Stomach (tissue), 9 donors: ENCODE measurements around the gene MYO9B. TPM values are rescaled to one million over a fixed set of nuclear protein-coding genes. Genes with fewer than 3 reads are reported as not detected.
"Not testable (repeated sequence)": the region's sequence is repeated elsewhere in the genome, so short reads cannot be mapped to it uniquely, and the experiment has no call there.

Experiments
- DNase-seq, 2 donors: peaks; one replicate each; pipeline versions ENCODE4 v3.0.0 to v3.0.0-alpha.2; 2013 to 2019
- H3K27ac ChIP-seq, 5 donors: fragments of 200-600 bp in 4 of 5; sonication (generic) in 4 of 5; one replicate each; pipeline ENCODE4 v1.5.1; 2013 to 2019; ENCODE audit warnings: mild to moderate bottlenecking in 1 of 5, moderate library complexity in 1 of 5
- H3K27me3 ChIP-seq, 3 donors: fragments of 200-600 bp; sonication (generic); one replicate each; pipeline ENCODE4 v1.5.1; 2017 to 2019; ENCODE audit warnings: mixed run types in 1 of 3
- H3K36me3 ChIP-seq, 4 donors: fragments of 200-600 bp; sonication (generic); 1 replicate in 3 of 4; 2 replicates in 1 of 4; pipeline ENCODE4 v1.5.1; 2016 to 2019
- H3K4me1 ChIP-seq, 4 donors: fragments of 200-600 bp; sonication (generic); one replicate each; pipeline ENCODE4 v1.5.1; 2016 to 2019
- H3K4me3 ChIP-seq, 4 donors: fragments of 200-600 bp; sonication (generic) in 3 of 4; one replicate each; pipeline ENCODE4 v1.5.1; 2016 to 2019; ENCODE audit warnings: mild to moderate bottlenecking in 1 of 4
- H3K9me3 ChIP-seq, 4 donors: fragments of 200-600 bp; sonication (generic); one replicate each; pipeline ENCODE4 v1.5.1; 2016 to 2019
- CTCF ChIP-seq, 7 experiments: fragments of 450-650 bp in 4 of 7; fragments of 200-600 bp in 3 of 7; sonication (generic) in 3 of 7; IDR thresholded peaks; one replicate each; pipeline ENCODE4 v1.5.1; 2016 to 2019; ENCODE audit warnings: antibody characterized with exemption in 7 of 7, control low read depth in 2 of 7, mild to moderate bottlenecking in 1 of 7
- EP300 ChIP-seq: sonication (generic); formaldehyde crosslinking; IDR thresholded peaks from one replicate; pipeline ENCODE4 v1.6.1; 2017; ENCODE audit warnings: antibody characterized with exemption
- POLR2A ChIP-seq, 4 donors: fragments of 450-650 bp; IDR thresholded peaks; one replicate each; pipeline ENCODE4 v1.6.1; 2016; ENCODE audit warnings: antibody characterized with exemption in 4 of 4, control low read depth in 2 of 4, mild to moderate bottlenecking in 1 of 4, moderate library complexity in 1 of 4
- POLR2AphosphoS5 ChIP-seq, 3 donors: sonication (generic); formaldehyde crosslinking; IDR thresholded peaks; one replicate each; pipeline ENCODE4 v1.6.1; 2016; ENCODE audit warnings: antibody characterized with exemption in 3 of 3
- WGBS, 5 donors: extraction: QIAGEN DNeasy Blood & Tissue Kit in 3 of 5; methylation state at CpG; one replicate each; pipeline versions ENCODE4 v1.1.5 to v1.1.7; 2013 to 2018; 5-methylcytosine and 5-hydroxymethylcytosine counted together
- intact Hi-C: fragments of 100-400 bp; cut with DNase I; formaldehyde crosslinking; loops from one replicate; pipeline ENCODE4 v1.15.1; 2023; ENCODE audit warnings: low total_unique reads
- polyA plus RNA-seq, 3 donors: library from polyadenylated mRNA; stranded (reverse); fragments of 200-250 nt; gene quantifications; one replicate each; pipeline ENCODE4 v1.2.3, GENCODE V29; 2013
- total RNA-seq, 5 donors: library from RNA; depleted of rRNA; stranded (reverse); fragments of >200 nt; gene quantifications; one replicate each; pipeline versions ENCODE4 v1.1.0 to v1.2.3, GENCODE V29; 2014 to 2016
- donor health status: healthy with polysubstance abuse.
- donor health status: Bipolar disorder and iron deficiency.
- donor health status: healthy.

Gene MYO9B
- total and polyA plus RNA-seq, 8 donors: 30.2 to 265 (median 62.5) TPM

GRCh38 chr19:17160908-17161307 lies 85.3 kb downstream of the MYO9B start:
- no peak for TF ChIP-seq CTCF (IDR thresholded peaks at IDR 0.05)
- TF ChIP-seq POLR2AphosphoS5 (IDR thresholded peaks at IDR 0.05): no peak
- intact Hi-C loops: no loop called here
- peaks cover 87 to 100% (median 99%) of the 10 kb centered on the region in 4 donors for H3K36me3 ChIP-seq
- H3K9me3 ChIP-seq: no peaks in the 10 kb centered on the region
- H3K4me3 ChIP-seq: no peak overlapping the region
- DNase-seq: no peak
- H3K27ac ChIP-seq: no peak overlapping the region
- H3K4me1 ChIP-seq: no peaks in the 10 kb centered on the region
- H3K27me3 ChIP-seq: no peaks in the 10 kb centered on the region
- WGBS, 5 donors: 90 to 94% (median 92%) methylated on average over 14 to 18 of the region's 18 CpGs

GRCh38 chr19:17162131-17162530 lies 86.6 kb downstream of the MYO9B start:
- H3K27me3 ChIP-seq, H3K9me3 ChIP-seq, H3K27ac ChIP-seq, intact Hi-C loops, H3K4me3 ChIP-seq, DNase-seq, H3K4me1 ChIP-seq: not testable (repeated sequence)
- WGBS, 5 donors: 92 to 100% (median 99%) methylated on average over 14 of the region's 14 CpGs
- peaks cover 85 to 100% (median 99%) of the 10 kb centered on the region in 4 donors for H3K36me3 ChIP-seq

GRCh38 chr19:17162580-17162979 lies 87.0 kb downstream of the MYO9B start:
- 91 to 97% (median 92%) methylated on average over 5 to 6 of the region's 6 CpGs for WGBS, 5 donors
- intact Hi-C loops: no loop called here
- H3K36me3 ChIP-seq: peaks cover 84 to 100% (median 99%) of the 10 kb centered on the region in 4 donors

GRCh38 chr19:17163652-17164051 lies 88.1 kb downstream of the MYO9B start:
- Histone ChIP-seq H3K27me3 (no peaks in the 10 kb centered on the region), H3K9me3 (no peaks in the 10 kb centered on the region), H3K36me3 (peaks cover 85 to 100% (median 99%) of the 10 kb centered on the region in 4 donors), H3K4me3 (no peak overlapping the region), H3K4me1 (no peaks in the 10 kb centered on the region), H3K27ac (no peak overlapping the region)
- DNase-seq: no peak
- TF ChIP-seq EP300 (no peak), POLR2A (IDR thresholded peaks at IDR 0.05) (no peak), CTCF (IDR thresholded peaks at IDR 0.05) (no peak), POLR2AphosphoS5 (IDR thresholded peaks at IDR 0.05) (no peak)
- intact Hi-C loops: no loop called here
- 95 to 99% (median 97%) methylated on average over 4 of the region's 4 CpGs for WGBS, 5 donors

More at GRCh38 chr19:17162580-17162979, 87.0 kb downstream of the MYO9B start:
- Histone ChIP-seq H3K9me3 (no peaks in the 10 kb centered on the region), H3K4me1 (no peaks in the 10 kb centered on the region), H3K27ac (no peak overlapping the region), H3K27me3 (no peaks in the 10 kb centered on the region), H3K4me3 (no peak overlapping the region)
- TF ChIP-seq POLR2AphosphoS5 (IDR thresholded peaks at IDR 0.05) (no peak), EP300 (no peak), POLR2A (IDR thresholded peaks at IDR 0.05) (no peak), CTCF (IDR thresholded peaks at IDR 0.05) (no peak)
- DNase-seq: no peak

- Histone ChIP-seq H3K27me3 (no peaks in the 10 kb centered on the region), H3K36me3 (peaks cover 84 to 100% (median 100%) of the 10 kb centered on the region in 4 donors), H3K9me3 (no peaks in the 10 kb centered on the region), H3K4me1 (no peaks in the 10 kb centered on the region), H3K4me3 (no peak overlapping the region), H3K27ac (no peak overlapping the region)
- WGBS, 5 donors: 81 to 89% (median 83%) methylated on average over 7 of the region's 7 CpGs
- intact Hi-C loops: no loop called here
- TF ChIP-seq CTCF (IDR thresholded peaks at IDR 0.05) (no peak), POLR2AphosphoS5 (IDR thresholded peaks at IDR 0.05) (no peak), EP300 (no peak), POLR2A (IDR thresholded peaks at IDR 0.05) (no peak)
- DNase-seq: no peak
Observed at GRCh38 chr19:17164639-17165038, 89.1 kb downstream of the MYO9B start.
